Stomach smooth muscle (tissue), 2 donors: Measurements from ENCODE around the gene NFRKB.
A peak's percentile ranks its signal among the peaks of the same experiment; 100 is the strongest.
"Not testable (repeated sequence)": the region's sequence is repeated elsewhere in the genome, so short reads cannot be mapped to it uniquely, and the experiment has no call there.

Experiments used
- H3K27ac ChIP-seq: one replicate; pipeline ENCODE4 v1.7.0; 2013; ENCODE audit warnings: mild to moderate bottlenecking, low read length, inconsistent platforms
- H3K27me3 ChIP-seq, 2 donors: one replicate each; pipeline ENCODE4 v1.7.0; 2013; ENCODE audit warnings: low read length in 2 of 2; ENCODE audit not compliant: insufficient read depth in 2 of 2, control insufficient read depth in 1 of 2
- H3K36me3 ChIP-seq, 2 donors: one replicate each; pipeline ENCODE4 v1.7.0; 2013; ENCODE audit warnings: low read length in 2 of 2; ENCODE audit not compliant: control insufficient read depth in 2 of 2, insufficient read depth in 2 of 2
- H3K4me1 ChIP-seq: one replicate; pipeline ENCODE4 v1.7.0; 2013; ENCODE audit warnings: low read length; ENCODE audit not compliant: control insufficient read depth, insufficient read depth
- H3K4me3 ChIP-seq, 2 donors: one replicate each; pipeline ENCODE4 v1.7.0; 2013; ENCODE audit warnings: low read length in 2 of 2
- H3K9ac ChIP-seq, 2 donors: one replicate each; pipeline ENCODE4 v1.7.0; 2013; ENCODE audit warnings: low read length in 2 of 2, mild to moderate bottlenecking in 1 of 2
- H3K9me3 ChIP-seq, 2 donors: one replicate each; pipeline ENCODE4 v1.7.0; 2013; ENCODE audit warnings: low read length in 2 of 2; ENCODE audit not compliant: control insufficient read depth in 2 of 2
- donor health status: healthy.
- donor health status: Pancreatic carcinoma.

NFRKB gene

DNA sequence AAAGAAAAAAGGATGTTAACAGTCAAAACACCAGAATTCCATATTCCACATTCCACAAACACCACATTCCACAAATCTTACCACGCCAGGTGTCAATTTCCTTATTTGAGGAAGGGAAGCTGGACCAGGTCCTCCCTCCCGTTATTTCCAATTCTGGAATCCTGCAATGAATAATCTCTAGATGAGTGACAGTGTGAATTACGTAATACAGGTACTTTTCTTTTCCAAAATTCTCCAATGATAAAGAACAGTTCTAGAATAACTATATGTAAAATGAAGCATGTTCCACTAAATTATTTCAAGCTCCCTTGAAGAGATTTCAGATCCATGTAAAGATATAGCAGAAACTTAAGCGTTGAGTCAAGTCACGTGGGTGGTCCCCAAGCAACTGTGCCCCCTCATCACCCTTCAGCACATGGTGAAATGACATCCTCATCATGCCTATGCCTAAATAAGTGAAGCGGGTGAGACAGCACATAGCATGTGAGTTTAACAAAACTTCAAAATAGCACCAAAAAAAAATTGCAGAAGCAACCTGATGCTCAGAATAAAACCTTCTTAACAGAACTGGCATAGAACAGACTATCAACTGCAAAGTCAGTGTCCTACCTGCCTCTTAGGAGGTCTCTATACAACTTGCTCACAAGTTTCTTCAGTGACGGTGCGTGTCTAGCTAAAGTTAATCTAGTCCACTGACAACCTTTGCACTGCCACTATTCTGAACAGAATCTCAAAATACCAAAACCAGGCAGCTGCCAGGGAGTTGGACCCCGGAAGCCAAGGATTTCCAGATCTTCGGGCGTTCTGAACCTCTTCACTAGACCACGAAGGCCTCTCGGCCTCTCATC lies 876 bp downstream of the NFRKB start:
- peaks cover 10 to 21% of the 10 kb centered on the region in 2 donors for H3K36me3 ChIP-seq
- peak overlapping the region; percentile 81 to 93 for H3K4me3 ChIP-seq
- peak overlapping the region; percentile 18 for H3K27ac ChIP-seq

DNA sequence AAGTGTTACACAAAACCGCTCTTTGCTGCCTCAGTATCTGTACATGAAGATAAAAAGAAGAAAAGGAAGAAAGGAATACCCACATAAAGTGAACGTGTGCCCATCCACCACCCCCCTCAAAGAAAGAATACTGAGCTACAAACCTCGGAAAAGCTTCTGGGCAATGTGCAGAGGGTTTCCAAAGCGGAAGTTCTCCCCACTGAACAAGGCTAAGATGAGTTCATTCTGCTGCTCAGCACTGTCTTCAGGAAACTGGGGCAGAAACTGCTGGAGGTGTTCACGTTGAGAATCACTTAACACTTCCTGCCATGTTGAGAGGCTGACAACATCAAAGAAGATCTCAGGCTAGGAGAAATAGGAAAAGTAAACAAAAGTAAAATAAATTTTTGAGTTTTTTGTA lies 6.9 kb downstream of the NFRKB start:
- no peaks in the 10 kb centered on the region for H3K27me3 ChIP-seq
- no peaks in the 10 kb centered on the region for H3K4me1 ChIP-seq
- no peak overlapping the region for H3K9ac ChIP-seq
- H3K36me3 ChIP-seq, result peaks cover 49 to 64% of the 10 kb centered on the region in 2 donors
- no peaks in the 10 kb centered on the region for H3K9me3 ChIP-seq
- H3K27ac ChIP-seq, result no peak overlapping the region
- no peak overlapping the region for H3K4me3 ChIP-seq

More for the DNA sequence above, 876 bp downstream of the NFRKB start:
- no peaks in the 10 kb centered on the region for H3K9me3 ChIP-seq
- H3K27me3 ChIP-seq, result no peaks in the 10 kb centered on the region
- H3K9ac ChIP-seq, result peak overlapping the region; percentile 83 to 88
- peaks cover 15% of the 10 kb centered on the region for H3K4me1 ChIP-seq

DNA sequence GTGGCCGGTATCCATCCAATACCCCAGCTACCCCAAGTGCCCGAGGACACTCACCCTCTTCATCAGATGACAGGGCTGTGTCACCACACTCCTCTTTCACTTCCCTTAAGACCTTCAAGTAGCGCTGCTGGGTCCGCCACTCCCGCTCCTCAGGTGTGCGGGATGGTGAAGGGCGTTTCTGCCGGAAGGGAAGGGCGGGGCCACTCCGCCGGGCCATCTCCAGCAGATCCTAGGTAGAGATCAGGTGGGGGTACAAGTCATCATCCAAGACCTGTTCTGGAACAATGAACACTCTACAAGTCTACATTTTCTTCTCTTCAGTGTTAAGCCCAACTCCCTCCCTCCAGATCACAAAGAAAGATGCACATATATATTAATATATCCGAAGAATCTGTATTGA lies 10.0 kb downstream of the NFRKB start:
- Histone ChIP-seq H3K36me3 (peaks cover 62 to 71% of the 10 kb centered on the region in 2 donors), H3K4me1 (no peaks in the 10 kb centered on the region), H3K4me3 (no peak overlapping the region)

DNA sequence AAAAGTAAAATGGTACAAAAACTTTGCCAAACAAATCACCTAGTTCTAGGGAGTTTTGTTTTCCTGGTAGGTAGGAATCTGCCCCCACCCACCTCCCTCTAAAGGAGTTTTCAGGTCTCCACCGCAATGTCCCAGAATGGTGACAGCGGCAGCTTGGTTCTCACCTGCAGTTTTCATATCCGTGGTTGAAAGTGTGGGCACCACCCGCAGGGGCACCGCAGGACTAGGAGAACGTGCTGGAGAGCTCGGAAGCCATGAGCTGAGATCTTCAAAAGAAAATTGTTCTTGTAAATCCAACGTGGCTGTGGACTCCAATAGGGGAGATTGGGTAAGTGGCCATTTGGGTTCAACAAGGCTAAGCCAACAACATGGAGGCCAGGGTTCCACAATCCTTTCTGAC lies 10.8 kb downstream of the NFRKB start:
- H3K4me1 ChIP-seq, result no peaks in the 10 kb centered on the region
- H3K27me3 ChIP-seq, result no peaks in the 10 kb centered on the region
- H3K4me3 ChIP-seq, result no peak overlapping the region
- H3K9ac ChIP-seq, result no peak overlapping the region
- H3K27ac ChIP-seq, result no peak overlapping the region
- H3K36me3 ChIP-seq, result peaks cover 64 to 70% of the 10 kb centered on the region in 2 donors
- no peaks in the 10 kb centered on the region for H3K9me3 ChIP-seq

More for the DNA sequence above, 10.0 kb downstream of the NFRKB start:
- Histone ChIP-seq H3K27ac (no peak overlapping the region), H3K9me3 (no peaks in the 10 kb centered on the region), H3K9ac (no peak overlapping the region), H3K27me3 (no peaks in the 10 kb centered on the region)

DNA sequence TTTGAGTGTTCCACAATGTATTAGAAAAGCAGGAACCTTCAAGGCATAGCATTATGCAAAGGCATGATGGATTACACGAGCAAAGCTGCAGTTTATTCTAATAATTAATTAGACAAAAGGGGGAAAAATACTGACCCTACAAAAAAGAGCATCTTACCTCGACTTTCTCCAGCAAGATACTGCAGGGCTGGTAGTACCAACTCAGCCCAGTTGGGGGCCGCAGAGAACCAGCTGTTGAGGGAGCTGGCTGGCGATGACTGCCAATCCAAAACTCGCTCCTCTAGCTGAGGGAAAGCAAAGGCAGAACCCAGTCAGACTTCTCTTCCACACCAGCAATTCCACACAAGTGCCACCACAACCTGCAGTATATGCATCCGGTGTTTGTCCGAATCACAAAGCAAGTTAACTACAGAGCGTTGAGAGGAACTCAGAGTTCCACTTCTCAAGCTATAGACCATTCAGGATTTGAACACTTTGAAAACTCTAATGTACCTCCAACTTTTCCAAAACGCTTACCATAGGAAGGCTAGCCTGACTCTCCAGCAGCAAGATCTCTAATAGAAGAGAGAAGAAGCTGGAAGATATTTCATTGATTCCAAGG lies 13.7 kb downstream of the NFRKB start:
- no peaks in the 10 kb centered on the region for H3K4me1 ChIP-seq
- no peak overlapping the region for H3K4me3 ChIP-seq
- no peaks in the 10 kb centered on the region for H3K27me3 ChIP-seq
- H3K27ac ChIP-seq, result no peak overlapping the region
- H3K9ac ChIP-seq, result no peak overlapping the region
- no peaks in the 10 kb centered on the region for H3K9me3 ChIP-seq
- peaks cover 75 to 80% of the 10 kb centered on the region in 2 donors for H3K36me3 ChIP-seq

DNA sequence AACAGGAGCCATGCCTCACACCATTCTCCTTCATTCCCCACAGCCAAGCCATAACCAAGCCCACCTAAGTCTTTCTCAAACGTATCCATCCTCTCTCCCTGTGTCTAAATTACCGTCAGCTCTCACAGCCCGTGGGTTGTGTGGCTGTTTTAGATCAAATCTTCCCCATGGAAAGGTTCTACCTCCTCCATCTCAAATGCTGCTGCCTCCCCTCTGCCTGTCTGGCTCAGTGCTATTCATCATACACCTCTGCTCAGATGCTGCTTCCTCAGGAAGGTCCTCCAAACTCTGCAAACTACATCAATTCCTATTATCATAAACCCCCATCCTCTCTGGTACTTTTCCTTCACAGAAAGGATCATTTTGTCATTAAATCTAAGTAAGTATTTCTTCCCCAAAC lies 15.1 kb downstream of the NFRKB start:
- H3K4me3 ChIP-seq, result no peak overlapping the region
- no peak overlapping the region for H3K27ac ChIP-seq
- H3K9ac ChIP-seq, result no peak overlapping the region
- H3K9me3 ChIP-seq, result no peaks in the 10 kb centered on the region
- H3K27me3 ChIP-seq, result no peaks in the 10 kb centered on the region
- no peaks in the 10 kb centered on the region for H3K4me1 ChIP-seq
- peaks cover 79 to 80% of the 10 kb centered on the region in 2 donors for H3K36me3 ChIP-seq

DNA sequence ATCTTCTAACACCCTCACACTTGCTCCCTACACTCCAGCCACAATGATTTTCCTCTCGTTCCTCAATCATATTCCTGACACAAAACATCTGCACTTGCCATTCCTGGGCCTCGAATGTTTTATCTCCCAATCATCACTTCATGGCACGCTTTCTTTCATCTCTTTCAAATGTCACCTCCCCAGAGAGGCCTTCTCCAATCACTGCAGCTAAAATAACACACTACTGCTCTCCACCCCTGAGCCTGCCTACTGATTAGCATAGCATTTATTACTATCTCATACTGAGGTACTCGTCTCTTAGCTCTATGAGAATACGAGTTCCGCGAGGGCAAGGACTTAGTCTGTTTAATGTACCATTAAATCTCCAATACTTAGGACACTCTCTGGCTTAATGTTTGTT lies 23.5 kb downstream of the NFRKB start:
- no peak overlapping the region for H3K4me3 ChIP-seq
- no peak overlapping the region for H3K27ac ChIP-seq
- no peaks in the 10 kb centered on the region for H3K9me3 ChIP-seq
- peaks cover 62 to 76% of the 10 kb centered on the region in 2 donors for H3K36me3 ChIP-seq
- no peaks in the 10 kb centered on the region for H3K4me1 ChIP-seq
- no peaks in the 10 kb centered on the region for H3K27me3 ChIP-seq
- no peak overlapping the region for H3K9ac ChIP-seq

DNA sequence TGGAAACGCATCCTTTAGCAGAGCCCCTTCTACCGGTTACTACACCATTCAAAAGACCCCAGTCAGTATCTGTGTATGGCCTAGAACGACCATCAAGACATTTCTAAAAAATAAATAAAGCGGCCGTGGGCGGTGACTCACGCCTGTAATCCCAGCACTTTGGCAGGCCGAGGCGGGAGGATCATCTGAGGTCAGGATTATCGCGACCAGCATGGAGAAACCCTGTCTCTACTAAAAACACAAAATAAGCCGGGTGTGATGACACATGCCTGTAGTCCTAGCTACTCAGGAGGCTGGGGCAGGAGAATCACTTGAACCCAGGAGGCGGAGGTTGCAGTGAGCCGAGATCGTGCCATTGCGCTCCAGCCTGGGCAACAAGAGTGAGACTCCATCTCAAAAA lies 26.8 kb downstream of the NFRKB start:
- H3K9me3 ChIP-seq, H3K9ac ChIP-seq, H3K27me3 ChIP-seq, H3K27ac ChIP-seq, H3K4me1 ChIP-seq, H3K4me3 ChIP-seq: not testable (repeated sequence)
- peaks cover 63 to 80% of the 10 kb centered on the region in 2 donors for H3K36me3 ChIP-seq

DNA sequence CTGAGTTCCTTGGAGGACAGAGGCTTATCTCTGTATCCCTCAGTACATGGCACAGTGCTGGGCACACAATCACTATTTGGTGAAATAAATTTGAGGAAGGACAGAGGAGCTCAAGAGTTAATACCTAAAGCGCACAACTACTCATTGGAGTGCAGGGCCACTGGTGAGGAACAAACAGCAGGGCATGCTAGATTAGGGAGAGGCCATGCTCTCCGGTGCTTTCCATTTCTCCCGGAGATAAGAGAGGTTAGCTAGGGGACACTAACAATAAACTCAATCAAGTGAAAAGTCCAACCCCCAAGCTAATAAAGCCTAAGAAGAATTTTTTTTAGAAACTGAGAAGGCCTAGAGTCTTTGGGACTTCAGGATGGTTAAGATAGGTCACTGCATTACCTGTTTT lies 29.1 kb downstream of the NFRKB start:
- H3K27ac ChIP-seq, result no peak overlapping the region

DNA sequence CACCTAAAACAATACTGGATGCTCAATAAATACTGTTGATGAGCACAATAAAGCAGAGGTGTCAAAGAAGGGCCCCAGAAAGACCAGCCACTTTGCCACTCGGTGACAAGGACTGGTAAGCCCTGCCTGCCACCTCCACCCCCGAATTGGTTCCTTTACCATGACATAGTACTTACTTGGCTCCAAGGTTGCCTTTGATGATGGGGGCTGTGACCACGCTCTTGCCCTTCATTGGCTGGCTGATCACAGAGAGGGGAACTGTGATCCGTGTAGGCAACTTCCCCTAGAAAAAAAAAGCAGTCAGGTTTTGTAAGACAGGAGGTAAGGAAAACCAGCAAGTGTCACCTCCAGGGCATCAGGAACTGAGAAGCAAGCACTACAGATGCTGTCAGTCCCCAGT lies 29.7 kb downstream of the NFRKB start:
- peaks cover 3% of the 10 kb centered on the region for H3K4me1 ChIP-seq
- no peaks in the 10 kb centered on the region for H3K27me3 ChIP-seq
- H3K4me3 ChIP-seq, result no peak overlapping the region
- H3K9ac ChIP-seq, result no peak overlapping the region
- H3K36me3 ChIP-seq, result peaks cover 39 to 59% of the 10 kb centered on the region in 2 donors
- no peaks in the 10 kb centered on the region for H3K9me3 ChIP-seq
- no peak overlapping the region for H3K27ac ChIP-seq

More for the DNA sequence above, 29.1 kb downstream of the NFRKB start:
- Histone ChIP-seq H3K27me3 (no peaks in the 10 kb centered on the region), H3K4me3 (no peak overlapping the region), H3K9ac (no peak overlapping the region), H3K9me3 (no peaks in the 10 kb centered on the region), H3K4me1 (peaks cover 3% of the 10 kb centered on the region), H3K36me3 (peaks cover 41 to 62% of the 10 kb centered on the region in 2 donors)

DNA sequence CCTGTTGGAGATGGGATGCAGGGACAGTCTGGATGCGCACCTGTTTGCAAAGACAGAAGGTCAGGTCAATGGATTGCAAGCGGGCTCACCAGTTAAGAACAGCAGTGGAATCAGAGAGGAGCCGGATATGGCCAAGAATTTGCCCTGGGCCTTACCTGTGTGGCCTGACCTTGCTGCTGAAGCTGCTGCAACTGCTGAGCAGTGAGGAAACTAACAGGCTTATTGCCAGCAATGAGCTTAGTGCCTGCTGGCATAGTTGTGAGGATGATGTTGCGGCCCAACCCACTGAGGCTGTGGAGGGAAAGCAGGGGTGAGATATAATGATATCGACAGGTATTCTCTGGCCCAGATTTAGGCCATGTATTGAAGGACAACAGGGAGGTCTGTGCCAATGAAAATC lies 30.6 kb downstream of the NFRKB start:
- Histone ChIP-seq H3K27me3 (no peaks in the 10 kb centered on the region), H3K9ac (no peak overlapping the region), H3K9me3 (no peaks in the 10 kb centered on the region), H3K36me3 (peaks cover 36 to 55% of the 10 kb centered on the region in 2 donors), H3K27ac (no peak overlapping the region), H3K4me1 (peaks cover 3% of the 10 kb centered on the region), H3K4me3 (no peak overlapping the region)
